Psoas muscle (tissue), 8 donors: ENCODE data around the gene METTL25B. TPM values are rescaled to one million over a fixed set of nuclear protein-coding genes. Genes with fewer than 3 reads are reported as not detected.

Experiments used
- ATAC-seq, 4 donors: fragments of 200-7000 bp; cut with Tn5 transposase; one replicate each; pipeline ENCODE4 v1.9.1; 2020; ENCODE audit warnings: moderate library complexity in 3 of 4, mild to moderate bottlenecking in 2 of 4
- DNase-seq, 2 donors: peaks; one replicate each; pipeline ENCODE4 v3.0.0-alpha.2; 2020
- H3K27ac ChIP-seq: fragments of 200-600 bp; one replicate; pipeline ENCODE4 v1.8.0; 2022
- H3K27me3 ChIP-seq, 3 donors: fragments of 200-600 bp in 1 of 3; one replicate each; pipeline versions ENCODE4 v1.6.1 to v1.8.0; 2013 to 2022; ENCODE audit warnings: low read length in 2 of 3, mild to moderate bottlenecking in 2 of 3, moderate library complexity in 1 of 3; ENCODE audit not compliant: insufficient read depth in 3 of 3
- H3K36me3 ChIP-seq, 2 donors: fragments of 200-600 bp in 1 of 2; one replicate each; pipeline versions ENCODE4 v1.6.1 to v1.8.0; 2013 to 2022; ENCODE audit warnings: low read depth in 1 of 2, mild to moderate bottlenecking in 1 of 2, moderate library complexity in 1 of 2; ENCODE audit not compliant: insufficient read depth in 1 of 2
- H3K4me1 ChIP-seq: fragments of 200-600 bp; one replicate; pipeline ENCODE4 v1.8.0; 2022
- H3K4me3 ChIP-seq: fragments of 200-600 bp; one replicate; pipeline ENCODE4 v1.8.0; 2022; ENCODE audit warnings: mild to moderate bottlenecking
- H3K9me3 ChIP-seq: fragments of 200-600 bp; one replicate; pipeline ENCODE4 v1.8.0; 2022
- WGBS, 3 donors: extraction: QIAGEN DNeasy Blood & Tissue Kit; methylation state at CpG; one replicate each; pipeline versions ENCODE4 v1.1.6 to v1.1.7; 2013; 5-methylcytosine and 5-hydroxymethylcytosine counted together
- intact Hi-C, 2 donors: fragments of 100-400 bp; cut with DNase I; formaldehyde crosslinking; loops; one replicate each; pipeline versions ENCODE4 v1.11.0 to v1.14.2; 2022
- polyA plus RNA-seq, 3 donors: library from polyadenylated mRNA; stranded (reverse); fragments of 200-250 nt; gene quantifications; one replicate each; pipeline ENCODE4 v1.2.3, GENCODE V29; 2013
- total RNA-seq, 4 donors: library from RNA; stranded (reverse); fragmentation: NEBNext Ultra II Directional in 2 of 4; extraction: Animal tissue kit (Norgen Biotek cat#: 25700) in 2 of 4; gene quantifications; one replicate each; pipeline versions ENCODE4 v1.2.1 to v1.2.4, GENCODE V29; 2021 to 2023
- TF ChIP-seq, protein P1 (sequence below): fragments of 200-600 bp; IDR thresholded peaks from one replicate; pipeline ENCODE4 v1.8.0; 2022; ENCODE audit warnings: antibody characterized with exemption
- donor health status: healthy with polysubstance abuse.
- donor health status: DM: no; HTN: no; CAD: no; lungs with moderate emphysema.
- donor health status: Bipolar disorder and iron deficiency.
- donor health status: healthy.
- donor health status: DM: yes; HTN: yes; CAD: no.
- donor health status: DM: no; HTN: no; CAD: no.
- donor health status: DM: no; HTN: no; CAD: no.
- donor health status: DM: yes; HTN: yes; CAD: no.

The METTL25B gene
- total and polyA plus RNA-seq, 7 donors = 18.5 to 32.1 (median 27.0) TPM

- TF ChIP-seq, protein P1, sequence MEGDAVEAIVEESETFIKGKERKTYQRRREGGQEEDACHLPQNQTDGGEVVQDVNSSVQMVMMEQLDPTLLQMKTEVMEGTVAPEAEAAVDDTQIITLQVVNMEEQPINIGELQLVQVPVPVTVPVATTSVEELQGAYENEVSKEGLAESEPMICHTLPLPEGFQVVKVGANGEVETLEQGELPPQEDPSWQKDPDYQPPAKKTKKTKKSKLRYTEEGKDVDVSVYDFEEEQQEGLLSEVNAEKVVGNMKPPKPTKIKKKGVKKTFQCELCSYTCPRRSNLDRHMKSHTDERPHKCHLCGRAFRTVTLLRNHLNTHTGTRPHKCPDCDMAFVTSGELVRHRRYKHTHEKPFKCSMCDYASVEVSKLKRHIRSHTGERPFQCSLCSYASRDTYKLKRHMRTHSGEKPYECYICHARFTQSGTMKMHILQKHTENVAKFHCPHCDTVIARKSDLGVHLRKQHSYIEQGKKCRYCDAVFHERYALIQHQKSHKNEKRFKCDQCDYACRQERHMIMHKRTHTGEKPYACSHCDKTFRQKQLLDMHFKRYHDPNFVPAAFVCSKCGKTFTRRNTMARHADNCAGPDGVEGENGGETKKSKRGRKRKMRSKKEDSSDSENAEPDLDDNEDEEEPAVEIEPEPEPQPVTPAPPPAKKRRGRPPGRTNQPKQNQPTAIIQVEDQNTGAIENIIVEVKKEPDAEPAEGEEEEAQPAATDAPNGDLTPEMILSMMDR = no peak
- Histone ChIP-seq H3K4me3 (no peak overlapping the region), H3K9me3 (no peaks in the 10 kb centered on the region), H3K36me3 (no peaks in the 10 kb centered on the region), H3K27me3 (peaks cover 0 to 66% (median 24%) of the 10 kb centered on the region in 3 donors), H3K4me1 (peaks cover 22% of the 10 kb centered on the region), H3K27ac (no peak overlapping the region)
- DNase-seq (no peak), ATAC-seq (no peak)
- intact Hi-C loops = no loop called here
- 46 to 50% (median 47%) methylated on average over 10 of the region's 10 CpGs for WGBS, 3 donors
Observed at GRCh38 chr1:156704166-156704711, 24.0 kb upstream of the METTL25B start.

DNA sequence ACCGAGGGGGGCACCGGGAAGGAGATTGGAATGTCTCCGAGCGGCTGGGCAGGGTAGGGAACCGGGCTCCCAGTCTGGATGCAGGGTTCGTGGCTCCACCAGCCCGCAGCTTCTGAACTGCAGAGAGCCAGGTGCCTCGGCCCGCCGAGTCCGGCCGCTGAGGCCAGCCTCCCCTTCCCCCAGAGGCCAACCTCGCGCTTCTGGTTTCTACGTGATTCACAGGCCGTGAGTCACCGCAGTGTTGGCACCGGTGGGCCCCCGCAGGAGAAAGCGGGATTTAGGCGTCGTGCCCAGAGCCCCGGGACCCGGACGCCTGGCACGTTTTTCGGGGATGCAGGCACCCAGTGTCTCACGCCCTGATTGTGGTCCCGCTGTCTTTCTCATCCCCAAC, 23.3 kb upstream of the METTL25B start:
- peaks cover 22% of the 10 kb centered on the region for H3K4me1 ChIP-seq
- H3K9me3 ChIP-seq = no peaks in the 10 kb centered on the region
- H3K27ac ChIP-seq = no peak overlapping the region
- no peaks in the 10 kb centered on the region for H3K36me3 ChIP-seq
- TF ChIP-seq, protein P1 = no peak
- peak; percentile 82 for DNase-seq
- H3K27me3 ChIP-seq = peaks cover 0 to 61% (median 23%) of the 10 kb centered on the region in 3 donors
- 1 to 2% (median 2%) methylated on average over 22 to 29 of the region's 29 CpGs for WGBS, 3 donors
- intact Hi-C loops = no loop called here
- peak overlapping the region; percentile 62 for H3K4me3 ChIP-seq
- ATAC-seq = peak; percentile 61 to 68 (median 63)

DNA sequence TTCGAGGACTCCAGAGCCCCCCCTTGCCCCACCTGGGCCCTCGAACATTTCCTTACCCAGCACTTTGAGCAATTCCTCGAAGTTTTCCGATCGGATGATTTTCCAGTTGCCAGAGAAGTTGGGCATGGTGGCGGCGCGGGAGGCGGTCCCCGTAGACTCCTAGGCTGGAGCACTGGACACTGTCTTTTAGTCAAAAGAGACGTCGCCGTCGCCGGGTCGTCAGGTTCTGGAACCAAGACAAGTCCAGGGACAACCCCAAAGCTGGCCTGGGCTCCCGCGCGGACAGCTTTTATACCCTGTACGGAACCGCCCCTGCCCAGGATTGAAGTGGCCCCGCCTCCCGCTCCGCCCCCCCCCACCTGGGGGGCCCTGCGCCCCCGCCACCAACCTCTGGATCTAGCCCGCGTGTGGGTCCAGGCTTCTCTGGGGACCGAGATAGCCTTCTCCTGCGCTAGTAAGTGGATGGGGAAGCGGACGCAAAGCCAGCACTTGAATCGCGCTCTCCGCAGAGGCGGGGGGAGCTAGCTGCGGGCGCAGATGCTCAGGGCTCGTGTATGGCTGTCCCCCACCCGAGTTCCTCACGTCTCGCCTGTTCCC, 22.9 kb upstream of the METTL25B start, which contains the start of gene CRABP2:
Gene CRABP2 (minus strand): TSS at position 263 of the 597 bp plus-strand sequence. CDS start 137 bp downstream, at position 126.
- H3K27me3 ChIP-seq = peaks cover 0 to 58% (median 21%) of the 10 kb centered on the region in 3 donors
- peak within 1 kb of the TSS; percentile 62 for H3K4me3 ChIP-seq
- no peak within 1 kb of the TSS for H3K27ac ChIP-seq
- no peaks in the 10 kb centered on the region for H3K9me3 ChIP-seq
- ATAC-seq (peak; percentile 4 to 22 (median 18)), DNase-seq (peak; percentile 30 to 57)
- no peaks in the 10 kb centered on the region for H3K36me3 ChIP-seq
- TF ChIP-seq, protein P1 = no peak
- peaks cover 22% of the 10 kb centered on the region for H3K4me1 ChIP-seq
- intact Hi-C loops = no loop called here
- 0 to 2% (median 0%) methylated on average over 41 to 42 of the region's 42 CpGs for WGBS, 3 donors

- Histone ChIP-seq H3K9me3 (no peaks in the 10 kb centered on the region), H3K27ac (no peak overlapping the region), H3K4me1 (peaks cover 22% of the 10 kb centered on the region), H3K27me3 (peaks cover 0 to 51% (median 16%) of the 10 kb centered on the region in 3 donors), H3K4me3 (peak overlapping the region; percentile 62), H3K36me3 (no peaks in the 10 kb centered on the region)
- TF ChIP-seq, protein P1 = peak; percentile 71
- 1% methylated on average over 43 to 45 of the region's 45 CpGs for WGBS, 3 donors
- ATAC-seq (peak; percentile 50 to 75 (median 60)), DNase-seq (peak; percentile 68 to 76)
- intact Hi-C loops = no loop called here
Observed at GRCh38 chr1:156705918-156706656, 22.2 kb upstream of the METTL25B start.
